ENCODE measurements around the gene E2F6.
"Not testable (repeated sequence)": the region's sequence is repeated elsewhere in the genome, so short reads cannot be mapped to it uniquely, and the experiment has no call there.

E2F6 gene

DNA sequence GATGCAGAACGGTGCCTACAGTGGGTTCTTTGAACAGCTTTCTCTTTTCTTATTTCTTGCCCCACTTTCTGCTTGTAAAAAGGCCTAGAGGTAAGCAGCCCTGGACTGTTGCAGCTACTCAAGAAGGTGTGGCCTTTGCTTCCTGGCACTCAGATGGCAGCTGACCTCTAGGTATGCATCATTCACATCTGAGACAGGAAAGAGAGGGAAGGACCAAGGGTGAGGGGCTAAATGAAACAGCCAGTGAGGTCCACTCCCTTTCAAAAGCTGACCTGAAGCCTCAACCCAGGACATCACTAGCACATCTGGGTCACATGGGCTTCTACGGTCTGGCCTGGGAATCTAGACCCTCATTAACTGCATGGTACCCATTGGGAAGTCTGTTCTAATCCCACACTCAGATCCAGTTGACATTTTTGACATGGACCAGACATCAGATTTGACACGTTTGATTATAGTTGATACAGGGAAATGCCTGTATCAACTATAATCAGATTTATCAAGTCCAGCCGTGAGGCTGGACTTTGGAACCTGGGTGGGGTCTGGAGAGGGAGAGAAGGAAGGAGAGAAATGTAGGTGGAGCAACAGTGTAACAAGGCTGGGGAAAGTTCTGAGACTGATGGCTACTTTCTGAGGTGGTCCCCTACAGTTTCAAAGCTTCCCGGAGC lies 60.2 kb downstream of the E2F6 start:
- intact Hi-C loops (cut with DNase I; ENCODE audit: low total_unique reads) = loop anchor here (2.0 kb wide), 1 partner anchor 61 kb away; the partner anchor contains the start of gene ROCK2
- H3K27ac ChIP-seq = peak overlapping the region; percentile 77 to 86
- no peak for DNase-seq

DNA sequence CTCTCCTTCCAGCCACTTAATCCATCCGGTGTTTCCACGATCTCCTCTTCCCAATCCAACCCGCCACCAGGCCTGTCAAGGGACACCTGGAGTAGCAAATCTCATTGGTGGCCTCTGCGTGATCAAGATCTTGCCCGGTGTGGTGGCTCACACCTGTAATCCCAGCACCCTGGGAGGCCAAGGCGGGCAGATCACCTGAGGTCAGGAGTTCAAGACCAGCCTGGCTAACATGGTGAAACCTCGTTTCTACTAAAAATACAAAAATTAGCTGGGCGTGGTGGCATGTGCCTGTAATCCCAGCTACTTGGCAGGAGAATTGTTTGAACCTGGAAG lies 60.9 kb downstream of the E2F6 start:
- intact Hi-C loops (cut with DNase I; ENCODE audit: low total_unique reads) = loop anchor here (2.0 kb wide), 1 partner anchor 60 kb away; the partner anchor contains the start of gene ROCK2
- peak overlapping the region; percentile 77 to 86 for H3K27ac ChIP-seq

More for the DNA sequence above, 60.2 kb downstream of the E2F6 start:
- Histone ChIP-seq H3K4me3 (peak overlapping the region; percentile 27 to 38), H3K36me3 (no peaks in the 10 kb centered on the region), H3K27me3 (no peaks in the 10 kb centered on the region), H3K4me1 (peaks cover 0 to 70% (median 33%) of the 10 kb centered on the region in 4 donors), H3K9me3 (no peaks in the 10 kb centered on the region)
- TF ChIP-seq, protein P1, sequence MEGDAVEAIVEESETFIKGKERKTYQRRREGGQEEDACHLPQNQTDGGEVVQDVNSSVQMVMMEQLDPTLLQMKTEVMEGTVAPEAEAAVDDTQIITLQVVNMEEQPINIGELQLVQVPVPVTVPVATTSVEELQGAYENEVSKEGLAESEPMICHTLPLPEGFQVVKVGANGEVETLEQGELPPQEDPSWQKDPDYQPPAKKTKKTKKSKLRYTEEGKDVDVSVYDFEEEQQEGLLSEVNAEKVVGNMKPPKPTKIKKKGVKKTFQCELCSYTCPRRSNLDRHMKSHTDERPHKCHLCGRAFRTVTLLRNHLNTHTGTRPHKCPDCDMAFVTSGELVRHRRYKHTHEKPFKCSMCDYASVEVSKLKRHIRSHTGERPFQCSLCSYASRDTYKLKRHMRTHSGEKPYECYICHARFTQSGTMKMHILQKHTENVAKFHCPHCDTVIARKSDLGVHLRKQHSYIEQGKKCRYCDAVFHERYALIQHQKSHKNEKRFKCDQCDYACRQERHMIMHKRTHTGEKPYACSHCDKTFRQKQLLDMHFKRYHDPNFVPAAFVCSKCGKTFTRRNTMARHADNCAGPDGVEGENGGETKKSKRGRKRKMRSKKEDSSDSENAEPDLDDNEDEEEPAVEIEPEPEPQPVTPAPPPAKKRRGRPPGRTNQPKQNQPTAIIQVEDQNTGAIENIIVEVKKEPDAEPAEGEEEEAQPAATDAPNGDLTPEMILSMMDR (IDR thresholded peaks at IDR 0.05) = no peak

DNA sequence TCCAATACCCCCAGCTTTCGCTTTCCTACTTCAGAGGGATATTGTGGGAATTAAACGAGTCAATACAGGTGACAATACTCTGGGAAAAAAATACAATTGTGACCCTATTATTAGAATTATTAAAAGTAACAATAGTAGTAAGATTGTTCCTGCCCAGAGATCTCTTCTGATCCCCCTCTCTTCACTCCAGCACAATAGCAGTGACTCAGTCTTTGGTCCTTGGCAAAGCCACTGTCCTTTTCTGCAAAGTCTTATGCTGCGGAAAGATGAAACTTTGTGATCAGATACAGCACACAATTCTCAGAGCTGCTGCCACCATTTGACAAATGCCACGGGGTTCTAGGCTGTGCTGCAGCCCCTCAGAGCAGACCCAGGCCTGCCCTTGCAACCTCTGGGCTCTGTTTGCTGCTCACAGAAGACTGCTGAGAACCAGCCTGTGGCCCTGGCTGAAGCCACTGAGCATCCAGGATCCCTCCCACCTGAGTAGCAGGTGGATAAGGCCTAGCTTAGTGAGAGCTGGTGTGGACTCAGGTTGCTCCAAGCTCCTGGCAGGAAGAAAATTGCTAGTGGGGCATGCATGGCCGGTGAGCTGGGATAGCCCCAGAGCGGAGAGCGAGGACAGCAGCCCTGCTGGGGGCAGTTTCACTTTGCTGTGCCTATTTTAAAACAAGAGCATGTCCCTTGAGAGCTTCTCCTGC lies 61.4 kb downstream of the E2F6 start:
- intact Hi-C loops (cut with DNase I; ENCODE audit: low total_unique reads) = loop anchor here (2.0 kb wide), 1 partner anchor 60 kb away; the partner anchor contains the start of gene ROCK2
- no peak overlapping the region for H3K4me3 ChIP-seq
- peaks cover 0 to 62% (median 33%) of the 10 kb centered on the region in 4 donors for H3K4me1 ChIP-seq
- H3K36me3 ChIP-seq = no peaks in the 10 kb centered on the region
- no peaks in the 10 kb centered on the region for H3K27me3 ChIP-seq
- DNase-seq = no peak
- TF ChIP-seq, protein P1 (IDR thresholded peaks at IDR 0.05) = no peak
- no peaks in the 10 kb centered on the region for H3K9me3 ChIP-seq
- peak overlapping the region; percentile 77 to 86 for H3K27ac ChIP-seq

More for the DNA sequence above, 60.9 kb downstream of the E2F6 start:
- not testable (repeated sequence) for H3K9me3 ChIP-seq, H3K36me3 ChIP-seq, DNase-seq, H3K27me3 ChIP-seq, H3K4me3 ChIP-seq
- H3K4me1 ChIP-seq = peaks cover 0 to 67% (median 33%) of the 10 kb centered on the region in 4 donors

DNA sequence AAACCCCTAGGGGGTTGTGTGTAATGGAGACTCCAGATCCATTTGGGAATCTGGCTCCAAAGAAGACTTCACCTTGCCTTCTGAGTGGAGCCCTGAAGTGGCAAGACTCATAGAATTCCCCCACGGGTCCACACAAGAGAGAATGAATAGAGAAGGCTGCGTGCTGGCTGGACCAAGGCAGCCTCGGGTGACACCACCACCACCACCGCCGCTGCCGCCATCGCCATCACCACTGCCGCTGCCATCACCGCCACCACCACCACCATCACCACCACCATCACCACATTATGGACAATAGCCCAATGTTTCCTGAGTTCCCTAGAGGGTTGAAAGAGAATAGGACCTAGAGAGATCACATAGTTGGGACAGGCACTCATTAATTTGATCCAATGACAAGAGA lies 63.5 kb downstream of the E2F6 start:
- Histone ChIP-seq H3K27ac (no peak overlapping the region), H3K4me3 (no peak overlapping the region), H3K4me1 (peaks cover 0 to 43% (median 25%) of the 10 kb centered on the region in 4 donors), H3K36me3 (no peaks in the 10 kb centered on the region), H3K9me3 (no peaks in the 10 kb centered on the region), H3K27me3 (no peaks in the 10 kb centered on the region)
- DNase-seq = no peak
- intact Hi-C loops (cut with DNase I; ENCODE audit: low total_unique reads) = no loop called here
- TF ChIP-seq, protein P1 (IDR thresholded peaks at IDR 0.05) = no peak

GRCh38 chr2:11399438-11399762 lies 66.6 kb downstream of the E2F6 start:
- TF ChIP-seq, protein P1 (IDR thresholded peaks at IDR 0.05) = no peak
- intact Hi-C loops (cut with DNase I; ENCODE audit: low total_unique reads) = no loop called here

GRCh38 chr2:11398750-11399437 lies 67.1 kb downstream of the E2F6 start:
- no peak for DNase-seq
- Histone ChIP-seq H3K4me3 (no peak overlapping the region), H3K9me3 (no peaks in the 10 kb centered on the region), H3K4me1 (peaks cover 0 to 30% (median 19%) of the 10 kb centered on the region in 4 donors), H3K36me3 (no peaks in the 10 kb centered on the region), H3K27ac (no peak overlapping the region), H3K27me3 (no peaks in the 10 kb centered on the region)
- intact Hi-C loops (cut with DNase I; ENCODE audit: low total_unique reads) = no loop called here
- TF ChIP-seq, protein P1 (IDR thresholded peaks at IDR 0.05) = no peak

More at GRCh38 chr2:11399438-11399762, 66.6 kb downstream of the E2F6 start:
- H3K36me3 ChIP-seq = no peaks in the 10 kb centered on the region
- H3K27me3 ChIP-seq = no peaks in the 10 kb centered on the region
- DNase-seq = no peak
- no peak overlapping the region for H3K27ac ChIP-seq
- H3K9me3 ChIP-seq = no peaks in the 10 kb centered on the region
- peaks cover 0 to 30% (median 18%) of the 10 kb centered on the region in 4 donors for H3K4me1 ChIP-seq
- H3K4me3 ChIP-seq = no peak overlapping the region

Measured in tibial artery (tissue), 4 donors.